Endothelial cell of umbilical vein (primary cell): ENCODE results near the gene DND1. TPM values are rescaled to one million over a fixed set of nuclear protein-coding genes. Genes with fewer than 3 reads are reported as not detected.

Source experiments
- BruUV-seq: library from RNA; stranded (reverse); fragments of 400-500 nt; replicated peaks from 2 replicates; lab custom pipeline; 2021; lab: Mats Ljungman, UMichigan
- CTCF ChIA-PET: fragments of 300-600, 350-600 bp; sonication (Branson Sonifier 250); formaldehyde crosslinking; loops from one replicate; lab custom pipeline; 2021; ENCODE audit warnings: antibody characterized with exemption, inconsistent platforms; lab: Charles Lee
- POLR2A ChIA-PET: fragments of 300-600, 350-600 bp; sonication (Branson Sonifier 250); formaldehyde crosslinking; loops from one replicate; lab custom pipeline; 2021; ENCODE audit warnings: antibody characterized with exemption, inconsistent platforms; lab: Charles Lee
- DNase-seq: peaks from one replicate; pipeline ENCODE4 v3.0.0-alpha.2; 2011; ENCODE audit warnings: low read depth, low spot score
- FAIRE-seq: peaks from 2 replicates; lab custom pipeline; 2011; peaks lifted over from hg19 to GRCh38; lab: Jason Lieb, UNC
- H2AFZ ChIP-seq: 2 replicates; pipeline ENCODE4 v1.6.0; 2012; ENCODE audit warnings: low read depth, low read length, control low read depth, inconsistent platforms
- H3K27ac ChIP-seq: 2 replicates; pipeline ENCODE4 v1.5.1; 2011; ENCODE audit warnings: low read depth, mild to moderate bottlenecking, control low read depth, low read length, moderate library complexity; ENCODE audit not compliant: insufficient read depth
- H3K27me3 ChIP-seq, 2 experiments: 2 replicates each; pipeline versions ENCODE4 v1.6.0 to v1.6.1; 2011; ENCODE audit warnings: low read length in 2 of 2, mixed read lengths in 1 of 2; ENCODE audit not compliant: control insufficient read depth in 2 of 2, insufficient read depth in 2 of 2
- H3K36me3 ChIP-seq, 2 experiments: 2 replicates in 1 of 2; 3 replicates in 1 of 2; pipeline ENCODE4 v1.5.1; 2011; ENCODE audit warnings: low read length in 2 of 2, mild to moderate bottlenecking in 1 of 2, moderate library complexity in 1 of 2; ENCODE audit not compliant: control insufficient read depth in 2 of 2, insufficient read depth in 2 of 2; ENCODE audit errors: extremely low read depth in 1 of 2
- H3K4me1 ChIP-seq: 3 replicates; pipeline ENCODE4 v1.5.1; 2011; ENCODE audit warnings: mild to moderate bottlenecking, low read length; ENCODE audit not compliant: control insufficient read depth, insufficient read depth; ENCODE audit errors: extremely low read depth
- H3K4me2 ChIP-seq: 2 replicates; pipeline ENCODE4 v1.6.1; 2011; ENCODE audit warnings: low read length, control low read depth, mixed read lengths; ENCODE audit not compliant: insufficient read depth
- H3K4me3 ChIP-seq, 3 experiments: fragments of 200-600 bp in 1 of 3; sonication (generic), shearing (Covaris generic) in 1 of 3; replicated peaks in 1 of 3; 2 replicates each; pipeline ENCODE4 v1.5.1; 2011 to 2016; ENCODE audit warnings: control low read depth in 3 of 3, low read length in 3 of 3, mild to moderate bottlenecking in 2 of 3, inconsistent platforms in 1 of 3, low read depth in 1 of 3, moderate library complexity in 1 of 3; ENCODE audit not compliant: insufficient read depth in 1 of 3
- H3K79me2 ChIP-seq: 2 replicates; pipeline ENCODE4 v1.6.0; 2012; ENCODE audit warnings: low read length, inconsistent platforms; ENCODE audit not compliant: control insufficient read depth, insufficient read depth
- H3K9ac ChIP-seq: replicated peaks from 2 replicates; pipeline ENCODE3; 2011; ENCODE audit warnings: low read length, control low read depth; ENCODE audit not compliant: insufficient read depth; ENCODE audit errors: extremely low read depth
- H3K9me1 ChIP-seq: replicated peaks from 3 replicates; pipeline ENCODE4 v1.6.0; 2011; ENCODE audit warnings: mild to moderate bottlenecking, low read length; ENCODE audit not compliant: control insufficient read depth, insufficient read depth; ENCODE audit errors: extremely low read depth
- H3K9me3 ChIP-seq: replicated peaks from 2 replicates; pipeline ENCODE4 v1.5.1; 2012; ENCODE audit warnings: low read length, inconsistent platforms; ENCODE audit not compliant: control insufficient read depth, insufficient read depth
- H4K20me1 ChIP-seq: replicated peaks from 2 replicates; pipeline ENCODE3; 2011; ENCODE audit warnings: mild to moderate bottlenecking, low read length; ENCODE audit not compliant: control insufficient read depth, insufficient read depth; ENCODE audit errors: extremely low read depth
- CTCF ChIP-seq, 2 donors: IDR thresholded peaks; 1 replicate in 1 of 2; 2 replicates in 1 of 2; pipeline ENCODE4 v1.5.1; 2011; ENCODE audit warnings: low read length in 2 of 2, mild to moderate bottlenecking in 2 of 2, moderate library complexity in 2 of 2, control low read depth in 1 of 2, inconsistent platforms in 1 of 2, low read depth in 1 of 2; ENCODE audit not compliant: insufficient read depth in 1 of 2; ENCODE audit errors: extremely low read depth in 1 of 2
- EZH2 ChIP-seq: IDR thresholded peaks from 2 replicates; pipeline ENCODE4 v1.6.1; 2012; ENCODE audit warnings: borderline replicate concordance, low read depth, mild to moderate bottlenecking, moderate library complexity, low read length, inconsistent platforms; ENCODE audit not compliant: severe bottlenecking
- FOS ChIP-seq: IDR thresholded peaks from 2 replicates; pipeline ENCODE4 v1.6.1; 2011; ENCODE audit warnings: mild to moderate bottlenecking, low read length, moderate library complexity, borderline replicate concordance; ENCODE audit not compliant: insufficient read depth
- GATA2 ChIP-seq: IDR thresholded peaks from 2 replicates; pipeline ENCODE4 v1.7.0; 2011; ENCODE audit warnings: low read depth, mild to moderate bottlenecking, moderate library complexity, mixed read lengths, low read length; ENCODE audit not compliant: insufficient read length, insufficient read depth
- JUN ChIP-seq: IDR thresholded peaks from 2 replicates; pipeline ENCODE4 v1.6.1; 2011; ENCODE audit warnings: borderline replicate concordance, low read depth; ENCODE audit not compliant: insufficient read length, insufficient read depth
- MAX ChIP-seq: IDR thresholded peaks from 2 replicates; pipeline ENCODE4 v1.6.1; 2011; ENCODE audit not compliant: insufficient read depth, insufficient read length
- MYC ChIP-seq: IDR thresholded peaks from one replicate; pipeline ENCODE4 v1.6.1; 2011; ENCODE audit warnings: mild to moderate bottlenecking, low read depth, low read length
- POLR2A ChIP-seq: IDR thresholded peaks from 2 replicates; pipeline ENCODE4 v1.6.1; 2012; ENCODE audit warnings: low read depth, mild to moderate bottlenecking, control low read depth, low read length
- POLR2AphosphoS5 ChIP-seq: IDR thresholded peaks from 2 replicates; pipeline ENCODE4 v1.6.1; 2012; ENCODE audit warnings: low read depth, mild to moderate bottlenecking, control low read depth, low read length, moderate library complexity; ENCODE audit not compliant: insufficient read depth
- dilution Hi-C: fragments of 300-500 bp; cut with MboI; formaldehyde crosslinking; loops from one replicate; pipeline ENCODE4 v1.15.0; 2019; ENCODE audit warnings: low sequenced_read_pairs; ENCODE audit not compliant: extremely low pct_ligation_motif_present
- intact Hi-C: fragments of 100-400 bp; cut with micrococcal nuclease; formaldehyde crosslinking; loops from one replicate; pipeline ENCODE4 v1.10.0; 2022
- polyA plus RNA-seq, 4 experiments: library from polyadenylated mRNA; depleted of rRNA in 3 of 4; stranded (reverse) in 3 of 4; unstranded in 1 of 4; fragments of >200 nt; gene quantifications; 2 replicates each; pipeline versions ENCODE4 v1.2.1 to v1.2.3, GENCODE V29; 2011 to 2012; ENCODE audit warnings: missing spikeins in 1 of 4
- total RNA-seq: library from RNA; stranded (reverse); gene quantifications from 2 replicates; pipeline ENCODE4 v1.2.3, GENCODE V29; 2021

DND1 gene
- total and polyA plus RNA-seq, 2 donors (not counting 3 experiments of a cell fraction or from before 2014, with no cell fraction given), result 1.1 to 1.2 TPM

GRCh38 chr5:140711794-140712193 is 38.4 kb upstream of the DND1 start:
- no peak for TF ChIP-seq CTCF (IDR thresholded peaks at IDR 0.05; ENCODE audit: extremely low read depth in 1 of 2, insufficient read depth in 1 of 2, low read depth in 1 of 2, low read length in 2 of 2)
- H3K4me3 ChIP-seq, result no peak overlapping the region
- BruUV-seq, result no TSS peak
- no peak overlapping the region for H3K9ac ChIP-seq
- H4K20me1 ChIP-seq, result no peaks in the 10 kb centered on the region
- ChIA-PET POLR2A (no interaction called here), CTCF (interaction anchor here (0.9 to 3.1 kb wide), 6 partner anchors 9 to 339 kb away, joined by 5 to 13 read pairs (median 10); partner anchors contain the start of gene ZMAT2)
- peak overlapping the region; percentile 98 for H3K4me2 ChIP-seq
- DNase-seq (no peak), FAIRE-seq (no peak)
- H3K27me3 ChIP-seq, result no peaks in the 10 kb centered on the region
- no peaks in the 10 kb centered on the region for H3K9me3 ChIP-seq
- intact Hi-C loops, result loop anchor here (1.0 to 5.0 kb wide), 5 partner anchors 11 to 851 kb away; partner anchors contain the start of genes HARS1, HARS2, IK and NDUFA2
- dilution Hi-C loops, result no loop called here
- no peak overlapping the region for H3K27ac ChIP-seq
- peaks cover 10% of the 10 kb centered on the region for H3K4me1 ChIP-seq
- H3K79me2 ChIP-seq, result no peaks in the 10 kb centered on the region
- H3K9me1 ChIP-seq, result no peaks in the 10 kb centered on the region
- H3K36me3 ChIP-seq, result no peaks in the 10 kb centered on the region
- H2AFZ ChIP-seq, result no peak overlapping the region

- dilution Hi-C loops, result no loop called here
- peak; percentile 100 for DNase-seq
- H2AFZ ChIP-seq, result peak overlapping the region; percentile 100
Observed at GRCh38 chr5:140710899-140711552, 37.6 kb upstream of the DND1 start.

More at GRCh38 chr5:140710899-140711552, 37.6 kb upstream of the DND1 start:
- POLR2A ChIA-PET, result interaction anchor here (0.7 to 1.4 kb wide), 3 partner anchors 11 to 20 kb away, joined by 3 to 8 read pairs (median 4); partner anchors contain the start of genes HARS1, HARS2 and ZMAT2
- intact Hi-C loops, result loop anchor here (1.0 to 5.0 kb wide), 5 partner anchors 11 to 851 kb away; partner anchors contain the start of genes HARS1, HARS2, IK and NDUFA2
- H3K36me3 ChIP-seq, result peaks cover under 1 to 5% of the 10 kb centered on the region in 2 experiments
- no peaks in the 10 kb centered on the region for H3K9me1 ChIP-seq
- no peaks in the 10 kb centered on the region for H4K20me1 ChIP-seq
- no TSS peak for BruUV-seq
- H3K27me3 ChIP-seq, result no peaks in the 10 kb centered on the region
- TF ChIP-seq FOS (peak; percentile 97), JUN (peak; percentile 94), MYC (no peak), MAX (no peak), GATA2 (peak; percentile 21), CTCF (IDR thresholded peaks at IDR 0.05; ENCODE audit: extremely low read depth in 1 of 2, insufficient read depth in 1 of 2, low read depth in 1 of 2, low read length in 2 of 2) (no peak), POLR2A (no peak), EZH2 (no peak), POLR2AphosphoS5 (peak; percentile 55)
- peak overlapping the region; percentile 84 to 95 (median 93) for H3K4me3 ChIP-seq
- H3K4me1 ChIP-seq, result peaks cover 10% of the 10 kb centered on the region
- peak overlapping the region; percentile 98 for H3K4me2 ChIP-seq
- peak overlapping the region; percentile 90 for H3K27ac ChIP-seq
- no peaks in the 10 kb centered on the region for H3K9me3 ChIP-seq
- peak overlapping the region; percentile 80 for H3K9ac ChIP-seq
- CTCF ChIA-PET, result interaction anchor here (0.8 to 3.1 kb wide), 8 partner anchors 9 to 365 kb away, joined by 3 to 13 read pairs (median 8); partner anchors contain the start of genes HBEGF, WDR55 and ZMAT2
- no peaks in the 10 kb centered on the region for H3K79me2 ChIP-seq
- FAIRE-seq, result peak; percentile 85
